H9 (cell line): Measurements from ENCODE around the gene CHURC1. TPM values are rescaled to one million over a fixed set of nuclear protein-coding genes. Genes with fewer than 3 reads are reported as not detected.
A peak's percentile ranks its signal among the peaks of the same experiment; 100 is the strongest.

Experiments used
- DNase-seq: peaks from one replicate; pipeline ENCODE4 v3.0.0-alpha.2; 2017
- H2AFZ ChIP-seq: one replicate; pipeline ENCODE4 v1.6.1; 2013; ENCODE audit warnings: mild to moderate bottlenecking, low read length, control low read depth, moderate library complexity
- H2AK5ac ChIP-seq: 2 replicates; pipeline ENCODE4 v1.6.1; 2013; ENCODE audit warnings: low read length, control low read depth, mixed read lengths; ENCODE audit not compliant: insufficient read length
- H2BK120ac ChIP-seq: one replicate; pipeline ENCODE4 v1.6.1; 2013; ENCODE audit warnings: low read depth, mild to moderate bottlenecking, low read length, control low read depth, inconsistent platforms; ENCODE audit not compliant: poor library complexity, severe bottlenecking
- H2BK12ac ChIP-seq: 2 replicates; pipeline ENCODE4 v1.6.1; 2013; ENCODE audit warnings: low read length, control low read depth, mixed read lengths, low read depth; ENCODE audit not compliant: insufficient read length
- H2BK15ac ChIP-seq: 2 replicates; pipeline ENCODE4 v1.6.1; 2013; ENCODE audit warnings: low read depth, low read length, control low read depth
- H2BK20ac ChIP-seq: one replicate; pipeline ENCODE4 v1.6.1; 2013; ENCODE audit warnings: low read depth, mild to moderate bottlenecking, low read length, control low read depth, inconsistent platforms; ENCODE audit not compliant: poor library complexity, severe bottlenecking
- H2BK5ac ChIP-seq: 2 replicates; pipeline ENCODE4 v1.6.1; 2013; ENCODE audit warnings: low read length, control low read depth, mixed read lengths; ENCODE audit not compliant: insufficient read length
- H3K14ac ChIP-seq: 2 replicates; pipeline ENCODE4 v1.6.1; 2013; ENCODE audit warnings: low read length, control low read depth; ENCODE audit not compliant: insufficient read depth
- H3K18ac ChIP-seq: 2 replicates; pipeline ENCODE4 v1.6.1; 2013; ENCODE audit warnings: low read depth, mild to moderate bottlenecking, mixed read lengths, low read length, control low read depth; ENCODE audit not compliant: insufficient read length
- H3K23ac ChIP-seq: 2 replicates; pipeline ENCODE4 v1.6.1; 2013; ENCODE audit warnings: low read length, control low read depth, mixed read lengths, low read depth; ENCODE audit not compliant: insufficient read length
- H3K23me2 ChIP-seq: 2 replicates; pipeline ENCODE4 v1.6.1; 2013; ENCODE audit warnings: low read depth, mild to moderate bottlenecking, mixed read lengths, low read length, control low read depth; ENCODE audit not compliant: insufficient read length, poor library complexity, severe bottlenecking
- H3K27ac ChIP-seq: 2 replicates; pipeline ENCODE4 v1.5.1; 2013; ENCODE audit warnings: low read length, control low read depth, mixed read lengths, low read depth; ENCODE audit not compliant: insufficient read length
- H3K27me3 ChIP-seq: 2 replicates; pipeline ENCODE4 v1.6.1; 2013; ENCODE audit warnings: low read length, control low read depth, inconsistent platforms; ENCODE audit not compliant: insufficient read depth
- H3K4ac ChIP-seq: 2 replicates; pipeline ENCODE4 v1.6.1; 2013; ENCODE audit warnings: low read depth, mild to moderate bottlenecking, control low read depth, inconsistent platforms, low read length, moderate library complexity
- H3K4me1 ChIP-seq: 2 replicates; pipeline ENCODE4 v1.6.1; 2013; ENCODE audit warnings: low read length, control low read depth, inconsistent platforms; ENCODE audit not compliant: insufficient read depth
- H3K4me2 ChIP-seq: 2 replicates; pipeline ENCODE4 v1.6.1; 2013; ENCODE audit warnings: low read length, control low read depth, mixed read lengths; ENCODE audit not compliant: insufficient read length, insufficient read depth
- H3K56ac ChIP-seq: 2 replicates; pipeline ENCODE4 v1.6.1; 2013; ENCODE audit warnings: low read depth, mild to moderate bottlenecking, mixed read lengths, low read length, control low read depth; ENCODE audit not compliant: insufficient read length
- H3K79me1 ChIP-seq: 2 replicates; pipeline ENCODE4 v1.6.1; 2013; ENCODE audit warnings: low read depth, mild to moderate bottlenecking, moderate library complexity, low read length, control low read depth, inconsistent platforms; ENCODE audit not compliant: insufficient read depth, poor library complexity, severe bottlenecking
- H3K79me2 ChIP-seq: 2 replicates; pipeline ENCODE4 v1.6.1; 2013; ENCODE audit warnings: low read length, control low read depth, inconsistent platforms; ENCODE audit not compliant: insufficient read depth
- H3K9ac ChIP-seq: 2 replicates; pipeline ENCODE4 v1.6.1; 2013; ENCODE audit warnings: low read length, control low read depth, mixed read lengths; ENCODE audit not compliant: insufficient read length; ENCODE audit errors: extremely low read depth
- H3K9me3 ChIP-seq: one replicate; pipeline ENCODE4 v1.6.1; 2013; ENCODE audit warnings: low read depth, low read length, inconsistent platforms; ENCODE audit not compliant: control insufficient read depth
- H3T11ph ChIP-seq: one replicate; pipeline ENCODE4 v1.6.1; 2013; ENCODE audit warnings: mild to moderate bottlenecking, low read length, control low read depth, inconsistent platforms
- H4K20me1 ChIP-seq: one replicate; pipeline ENCODE4 v1.6.1; 2013; ENCODE audit not compliant: control insufficient read depth, insufficient read length, insufficient read depth
- H4K5ac ChIP-seq: 2 replicates; pipeline ENCODE4 v1.6.1; 2013; ENCODE audit warnings: low read depth, mild to moderate bottlenecking, mixed read lengths, low read length, control low read depth; ENCODE audit not compliant: insufficient read length
- H4K8ac ChIP-seq: replicated peaks from 2 replicates; pipeline ENCODE4 v1.6.1; 2013; ENCODE audit warnings: low read length, control low read depth, mixed read lengths, low read depth; ENCODE audit not compliant: insufficient read length
- H4K91ac ChIP-seq: 2 replicates; pipeline ENCODE4 v1.6.1; 2013; ENCODE audit warnings: low read depth, mild to moderate bottlenecking, moderate library complexity, mixed read lengths, low read length, control low read depth; ENCODE audit not compliant: insufficient read length
- H3K27ac Mint-ChIP-seq, 3 experiments: 2 replicates in 2 of 3; 3 replicates in 1 of 3; pipeline ENCODE4 v1.8.0; 2020 to 2021; ENCODE audit warnings: mixed read lengths in 3 of 3, mild to moderate bottlenecking in 1 of 3, moderate library complexity in 1 of 3
- H3K27me3 Mint-ChIP-seq: 2 replicates; pipeline ENCODE4 v1.8.0; 2021; ENCODE audit warnings: low read depth, mild to moderate bottlenecking, moderate library complexity, mixed read lengths
- H3K36me3 Mint-ChIP-seq, 3 experiments: 2 replicates in 2 of 3; 3 replicates in 1 of 3; pipeline ENCODE4 v1.8.0; 2020 to 2021; ENCODE audit warnings: low read depth in 3 of 3, mixed read lengths in 3 of 3; ENCODE audit not compliant: insufficient read depth in 1 of 3
- H3K4me1 Mint-ChIP-seq, 2 experiments: 2 replicates each; pipeline ENCODE4 v1.8.0; 2020; ENCODE audit warnings: mixed read lengths in 2 of 2
- H3K4me3 Mint-ChIP-seq, 2 experiments: 2 replicates in 1 of 2; 3 replicates in 1 of 2; pipeline ENCODE4 v1.8.0; 2020 to 2021; ENCODE audit warnings: mild to moderate bottlenecking in 2 of 2, mixed read lengths in 2 of 2, moderate library complexity in 1 of 2
- H3K9me3 Mint-ChIP-seq, 2 experiments: 2 replicates in 1 of 2; 3 replicates in 1 of 2; pipeline ENCODE4 v1.8.0; 2020; ENCODE audit warnings: mild to moderate bottlenecking in 2 of 2, mixed read lengths in 2 of 2, moderate library complexity in 1 of 2
- CTCF ChIP-seq: fragments of 200-600 bp; sonication (generic); conservative IDR thresholded peaks from 3 replicates; pipeline ENCODE4 v1.8.0; 2021; ENCODE audit warnings: antibody characterized with exemption, mild to moderate bottlenecking
- WGBS: extraction: QIAGEN DNeasy Blood & Tissue Kit; methylation state at CpG from one replicate; pipeline ENCODE4 v1.1.7; 2013; ENCODE audit warnings: missing lambda C conversion rate, low lambda C conversion rate, mixed read lengths; ENCODE audit not compliant: insufficient read length; ENCODE audit errors: extremely low coverage; 5-methylcytosine and 5-hydroxymethylcytosine counted together
- total RNA-seq: library from RNA; stranded (reverse); gene quantifications from 2 replicates; pipeline ENCODE4 v1.2.1, GENCODE V29; 2021

Gene CHURC1
- total RNA-seq, 1 experiment from 2014 or later = 58.7 TPM

DNA sequence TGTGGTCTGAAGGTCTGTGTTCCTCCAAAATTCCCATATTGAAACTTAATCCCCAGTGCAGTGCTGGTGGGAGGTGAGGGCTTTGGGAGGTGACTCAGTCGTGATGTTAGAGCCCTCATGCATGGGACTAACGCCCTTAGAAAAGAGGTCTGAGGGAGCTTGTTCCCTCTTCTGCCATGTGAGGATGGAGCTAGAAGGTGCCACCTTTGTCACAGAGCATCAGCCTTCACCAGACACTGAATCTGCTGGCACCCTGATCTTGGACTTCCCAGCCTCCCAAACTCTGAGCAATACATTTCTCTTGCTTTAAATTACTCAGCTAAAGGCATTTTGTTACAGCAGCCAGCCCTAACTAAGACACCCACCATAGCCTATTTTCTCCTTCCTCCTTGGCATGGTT is 43.9 kb downstream of the CHURC1 start:
- Histone ChIP-seq H4K8ac (no peak overlapping the region), H3K23me2 (no peaks in the 10 kb centered on the region), H2BK120ac (no peak overlapping the region), H3K23ac (no peak overlapping the region), H3K79me1 (no peaks in the 10 kb centered on the region), H2BK20ac (no peak overlapping the region), H3K18ac (no peak overlapping the region), H3T11ph (no peak overlapping the region), H4K20me1 (no peaks in the 10 kb centered on the region), H3K9ac (no peak overlapping the region), H2BK12ac (no peak overlapping the region), H3K56ac (no peak overlapping the region), H3K27me3 (no peaks in the 10 kb centered on the region), H3K79me2 (no peaks in the 10 kb centered on the region), H2BK5ac (no peak overlapping the region), H3K27ac (no peak overlapping the region), H2BK15ac (no peak overlapping the region), H3K4ac (no peak overlapping the region), H2AFZ (no peak overlapping the region), H3K4me1 (peaks cover 18% of the 10 kb centered on the region; the same call in 1 of the 2 replicates), H3K9me3 (no peaks in the 10 kb centered on the region), H3K14ac (no peak overlapping the region), H4K5ac (no peak overlapping the region), H3K4me2 (no peak overlapping the region), H2AK5ac (no peak overlapping the region), H4K91ac (peak overlapping the region; percentile 17)
- Mint-ChIP-seq H3K27ac (no peak overlapping the region; a peak in 2 of 7 replicates), H3K4me1 (peaks cover 47 to 58% of the 10 kb centered on the region in 2 experiments), H3K9me3 (no peaks in the 10 kb centered on the region; a peak in 2 of 5 replicates), H3K4me3 (no peak overlapping the region), H3K27me3 (no peaks in the 10 kb centered on the region), H3K36me3 (peaks cover under 1 to 9% (median 5%) of the 10 kb centered on the region in 3 experiments; a peak in 5 of 7 replicates)
- no peak for TF ChIP-seq CTCF
- DNase-seq = no peak
- no CpG with 5 or more reads among the region's 2 CpGs for whole genome bisulfite sequencing
